Hepatocyte (in vitro differentiated cells): Measurements from ENCODE around the gene KRTDAP. TPM values are rescaled to one million over a fixed set of nuclear protein-coding genes. Genes with fewer than 3 reads are reported as not detected.

Source experiments
- DNase-seq: peaks from one replicate; pipeline ENCODE4 v3.0.0-alpha.2; 2016; ENCODE audit warnings: low spot score
- H2AFZ ChIP-seq: fragments of 200-600 bp; sonication (generic); 2 replicates; pipeline ENCODE4 v1.6.0; 2016; ENCODE audit warnings: antibody characterized with exemption, mild to moderate bottlenecking
- H3K27ac ChIP-seq: fragments of 200-600 bp; sonication (generic); 2 replicates; pipeline ENCODE4 v1.5.1; 2016; ENCODE audit warnings: mild to moderate bottlenecking
- H3K27me3 ChIP-seq: fragments of 200-600 bp; sonication (generic); 2 replicates; pipeline ENCODE4 v1.6.1; 2016
- H3K36me3 ChIP-seq: fragments of 200-600 bp; sonication (generic); replicated peaks from 2 replicates; pipeline ENCODE4 v1.5.1; 2016; ENCODE audit warnings: low read depth; ENCODE audit not compliant: insufficient read depth
- H3K4me1 ChIP-seq: fragments of 200-600 bp; sonication (generic); 2 replicates; pipeline ENCODE4 v1.5.1; 2016; ENCODE audit warnings: mild to moderate bottlenecking, moderate library complexity; ENCODE audit not compliant: insufficient read depth
- H3K4me2 ChIP-seq: fragments of 200-600 bp; sonication (generic); 2 replicates; pipeline ENCODE4 v1.6.0; 2016
- H3K4me3 ChIP-seq: fragments of 200-600 bp; sonication (generic); 2 replicates; pipeline ENCODE4 v1.5.1; 2016; ENCODE audit warnings: mild to moderate bottlenecking
- H3K79me2 ChIP-seq: fragments of 200-600 bp; sonication (generic); 2 replicates; pipeline ENCODE4 v1.6.0; 2017; ENCODE audit warnings: mild to moderate bottlenecking
- H3K9me2 ChIP-seq: fragments of 200-600 bp; sonication (generic); replicated peaks from 2 replicates; pipeline ENCODE4 v1.6.0; 2017; ENCODE audit warnings: mild to moderate bottlenecking; ENCODE audit not compliant: insufficient read depth
- H3K9me3 ChIP-seq: fragments of 200-600 bp; sonication (generic); 2 replicates; pipeline ENCODE4 v1.5.1; 2016; ENCODE audit warnings: low read depth, mild to moderate bottlenecking
- H4K20me1 ChIP-seq: fragments of 200-600 bp; sonication (generic); 2 replicates; pipeline ENCODE4 v1.6.0; 2016; ENCODE audit warnings: mild to moderate bottlenecking; ENCODE audit not compliant: insufficient read depth, poor library complexity, severe bottlenecking
- EZH2 ChIP-seq: fragments of 200-600 bp; sonication (generic); IDR thresholded peaks from 2 replicates; pipeline ENCODE4 v1.6.1; 2016; ENCODE audit warnings: antibody characterized with exemption, mild to moderate bottlenecking, borderline replicate concordance
- EZH2phosphoT487 ChIP-seq: fragments of 200-600 bp; sonication (generic); IDR thresholded peaks from one replicate; pipeline ENCODE4 v1.6.1; 2018; ENCODE audit warnings: antibody characterized with exemption, mild to moderate bottlenecking, low read depth, moderate library complexity; ENCODE audit not compliant: unreplicated experiment, severe bottlenecking
- whole genome bisulfite sequencing: methylation state at CpG from one replicate; pipeline ENCODE4 v1.1.6; 2016; ENCODE audit warnings: low lambda C conversion rate; ENCODE audit errors: missing lambda C conversion rate; 5-methylcytosine and 5-hydroxymethylcytosine counted together
- polyA plus RNA-seq: library from polyadenylated mRNA; unstranded; fragments of >200 nt; fragmentation: Nextera tagmentation; extraction: Ambion mirVana; gene quantifications from 2 replicates; pipeline ENCODE4 v1.2.1, GENCODE V29; 2016
- total RNA-seq: library from RNA; depleted of rRNA; stranded (reverse); fragments of >200 nt; gene quantifications from 2 replicates; pipeline ENCODE4 v1.2.3, GENCODE V29; 2014
- TF ChIP-seq, protein P1 (sequence below): fragments of 200-600 bp; sonication (generic); IDR thresholded peaks from 2 replicates; pipeline ENCODE4 v1.5.1; 2016; ENCODE audit warnings: antibody characterized with exemption, mild to moderate bottlenecking; ENCODE audit not compliant: poor library complexity

The KRTDAP gene, protein sequence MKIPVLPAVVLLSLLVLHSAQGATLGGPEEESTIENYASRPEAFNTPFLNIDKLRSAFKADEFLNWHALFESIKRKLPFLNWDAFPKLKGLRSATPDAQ
- total RNA-seq = 1.6 and 2.7 TPM in 2 replicates
- 0.97 and 1.6 TPM in 2 replicates for polyA plus RNA-seq

- H3K27ac ChIP-seq = no peak within 1 kb of the TSS
- H2AFZ ChIP-seq = no peak within 1 kb of the TSS
- no peak for DNase-seq
- no peaks in the 10 kb centered on the region for H3K79me2 ChIP-seq
- H3K4me2 ChIP-seq = no peak within 1 kb of the TSS
- H3K9me2 ChIP-seq = no peaks in the 10 kb centered on the region
- H3K4me1 ChIP-seq = no peaks in the 10 kb centered on the region
- no peak within 1 kb of the TSS for H3K4me3 ChIP-seq
- H3K9me3 ChIP-seq = no peaks in the 10 kb centered on the region
- WGBS = 92% methylated on average over 8 of the region's 9 CpGs
- H4K20me1 ChIP-seq = no peaks in the 10 kb centered on the region
- no peaks in the 10 kb centered on the region for H3K36me3 ChIP-seq
- no peak for TF ChIP-seq EZH2phosphoT487
- TF ChIP-seq, protein P1, sequence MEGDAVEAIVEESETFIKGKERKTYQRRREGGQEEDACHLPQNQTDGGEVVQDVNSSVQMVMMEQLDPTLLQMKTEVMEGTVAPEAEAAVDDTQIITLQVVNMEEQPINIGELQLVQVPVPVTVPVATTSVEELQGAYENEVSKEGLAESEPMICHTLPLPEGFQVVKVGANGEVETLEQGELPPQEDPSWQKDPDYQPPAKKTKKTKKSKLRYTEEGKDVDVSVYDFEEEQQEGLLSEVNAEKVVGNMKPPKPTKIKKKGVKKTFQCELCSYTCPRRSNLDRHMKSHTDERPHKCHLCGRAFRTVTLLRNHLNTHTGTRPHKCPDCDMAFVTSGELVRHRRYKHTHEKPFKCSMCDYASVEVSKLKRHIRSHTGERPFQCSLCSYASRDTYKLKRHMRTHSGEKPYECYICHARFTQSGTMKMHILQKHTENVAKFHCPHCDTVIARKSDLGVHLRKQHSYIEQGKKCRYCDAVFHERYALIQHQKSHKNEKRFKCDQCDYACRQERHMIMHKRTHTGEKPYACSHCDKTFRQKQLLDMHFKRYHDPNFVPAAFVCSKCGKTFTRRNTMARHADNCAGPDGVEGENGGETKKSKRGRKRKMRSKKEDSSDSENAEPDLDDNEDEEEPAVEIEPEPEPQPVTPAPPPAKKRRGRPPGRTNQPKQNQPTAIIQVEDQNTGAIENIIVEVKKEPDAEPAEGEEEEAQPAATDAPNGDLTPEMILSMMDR = no peak
- TF ChIP-seq EZH2 = no peak
- no peaks in the 10 kb centered on the region for H3K27me3 ChIP-seq
These were observed at the start of gene KRTDAP for GRCh38 chr19:35490364-35490763. Gene KRTDAP, minus strand, starts transcription at chr19:35490464. Its CDS starts 22 bp downstream, at chr19:35490442.

DNA sequence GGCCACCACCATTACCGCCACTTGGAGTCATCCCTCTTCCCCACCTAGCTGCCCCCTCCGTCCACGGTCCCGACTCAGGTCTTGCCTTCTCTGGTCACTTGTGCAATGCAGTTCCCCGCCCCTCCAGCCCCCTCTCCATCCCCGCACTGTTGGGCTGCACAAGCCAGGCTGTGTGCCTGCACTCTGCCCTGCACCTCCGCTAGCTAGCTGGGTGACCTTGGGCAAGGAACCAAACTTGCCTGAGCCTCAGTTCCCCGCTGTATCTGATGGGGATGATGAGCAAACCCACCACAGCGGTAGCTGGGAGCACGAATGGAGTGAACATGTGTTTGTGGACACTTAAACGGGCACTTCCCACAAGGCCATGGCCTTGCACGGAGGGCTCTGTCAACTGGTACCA lies 49.6 kb upstream of the KRTDAP start:
- Histone ChIP-seq H3K4me1 (peaks cover 7% of the 10 kb centered on the region), H2AFZ (no peak overlapping the region), H4K20me1 (no peaks in the 10 kb centered on the region), H3K27ac (no peak overlapping the region), H3K4me2 (no peak overlapping the region), H3K79me2 (peaks cover 13% of the 10 kb centered on the region), H3K9me3 (no peaks in the 10 kb centered on the region), H3K27me3 (no peaks in the 10 kb centered on the region), H3K9me2 (no peaks in the 10 kb centered on the region), H3K4me3 (no peak overlapping the region), H3K36me3 (no peaks in the 10 kb centered on the region)
- WGBS = 94% methylated on average over 12 of the region's 12 CpGs
- TF ChIP-seq EZH2phosphoT487 (no peak), EZH2 (no peak)
- TF ChIP-seq, protein P1 = no peak
- no peak for DNase-seq

- Histone ChIP-seq H3K4me2 (no peak overlapping the region), H3K36me3 (no peaks in the 10 kb centered on the region), H3K9me3 (no peaks in the 10 kb centered on the region), H3K27me3 (no peaks in the 10 kb centered on the region), H3K79me2 (peaks cover 8% of the 10 kb centered on the region), H3K4me3 (no peak overlapping the region), H4K20me1 (no peaks in the 10 kb centered on the region), H2AFZ (no peak overlapping the region), H3K9me2 (no peaks in the 10 kb centered on the region), H3K4me1 (peaks cover 2% of the 10 kb centered on the region), H3K27ac (no peak overlapping the region)
- WGBS = 76% methylated on average over 6 of the region's 6 CpGs
- TF ChIP-seq, protein P1 = no peak
- TF ChIP-seq EZH2 = no peak
- no peak for TF ChIP-seq EZH2phosphoT487
- DNase-seq = no peak
These were observed 49.0 kb upstream of the KRTDAP start for GRCh38 chr19:35539314-35539713.
